HG02852 (cell line): ENCODE measurements around the gene PHF13.
"Not testable (repeated sequence)": the region's sequence is repeated elsewhere in the genome, so short reads cannot be mapped to it uniquely, and the experiment has no call there.

Experiments
- ATAC-seq: cut with Tn5 transposase; IDR thresholded peaks from one replicate; pipeline ENCODE4 v1.9.1; 2021; ENCODE audit warnings: mild to moderate bottlenecking, moderate library complexity; ENCODE audit not compliant: unreplicated experiment

PHF13 gene

GRCh38 chr1:6653436-6654290 is 40.1 kb downstream of the PHF13 start:
- no peak for ATAC-seq

DNA sequence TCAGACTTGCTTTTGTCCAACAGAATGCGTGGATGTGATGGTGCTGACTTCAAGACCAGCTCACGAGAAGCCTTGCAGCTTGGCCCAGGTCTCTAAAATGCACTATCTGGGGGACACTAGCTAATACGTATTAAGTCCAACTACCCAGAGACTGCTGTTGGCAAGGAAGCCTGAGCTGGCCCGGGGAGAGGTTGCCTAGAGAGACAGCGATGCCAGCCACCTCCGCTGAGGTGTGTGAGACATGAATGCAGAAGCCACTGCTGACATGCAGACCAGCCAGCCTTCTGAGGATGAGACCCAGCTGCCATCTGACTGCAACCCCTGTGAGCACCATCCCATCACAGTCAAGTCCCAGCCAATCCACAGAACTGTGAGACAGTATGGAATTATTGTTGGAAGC is 43.6 kb downstream of the PHF13 start:
- no peak for ATAC-seq

GRCh38 chr1:6658359-6659060 is 45.0 kb downstream of the PHF13 start:
- ATAC-seq, result no peak

GRCh38 chr1:6660415-6661049 is 47.0 kb downstream of the PHF13 start:
- no peak for ATAC-seq

DNA sequence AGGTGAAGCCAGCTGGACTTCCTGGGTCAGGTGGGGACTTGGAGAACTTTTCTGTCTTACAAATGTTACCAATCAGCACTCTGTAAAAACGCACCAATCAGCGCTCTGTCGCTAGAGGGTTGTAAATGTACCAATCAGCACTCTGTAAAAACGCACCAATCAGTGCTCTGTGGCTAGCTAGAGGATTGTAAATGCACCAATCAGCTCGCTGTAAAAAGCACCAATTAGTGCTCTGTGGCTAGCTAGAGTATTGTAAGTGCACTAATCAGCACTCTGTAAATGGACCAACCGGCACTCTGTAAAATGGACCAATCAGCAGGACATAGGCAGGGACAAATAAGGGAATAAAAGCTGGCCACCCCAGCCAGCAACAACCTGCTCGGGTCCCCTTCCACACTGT is 48.9 kb downstream of the PHF13 start:
- ATAC-seq, result not testable (repeated sequence)

DNA sequence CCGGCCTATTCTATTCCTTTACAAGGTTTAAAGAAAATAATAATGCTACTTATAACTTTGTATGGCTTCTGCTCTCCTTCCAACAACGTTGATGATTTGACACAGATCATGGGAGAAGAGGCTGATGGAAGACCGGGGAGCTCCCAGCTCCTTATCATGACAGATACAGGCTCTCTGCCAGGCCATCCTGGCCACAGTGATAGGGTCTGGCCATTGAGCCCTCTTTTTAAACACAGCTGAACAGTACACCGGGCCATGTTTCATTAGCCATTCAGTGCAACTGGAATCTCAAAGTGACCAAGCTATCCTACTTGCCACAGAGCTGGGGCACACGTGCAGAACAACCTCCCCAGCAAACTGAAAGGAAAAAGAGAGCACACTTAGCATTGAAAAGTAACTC is 53.2 kb downstream of the PHF13 start:
- ATAC-seq, result no peak

DNA sequence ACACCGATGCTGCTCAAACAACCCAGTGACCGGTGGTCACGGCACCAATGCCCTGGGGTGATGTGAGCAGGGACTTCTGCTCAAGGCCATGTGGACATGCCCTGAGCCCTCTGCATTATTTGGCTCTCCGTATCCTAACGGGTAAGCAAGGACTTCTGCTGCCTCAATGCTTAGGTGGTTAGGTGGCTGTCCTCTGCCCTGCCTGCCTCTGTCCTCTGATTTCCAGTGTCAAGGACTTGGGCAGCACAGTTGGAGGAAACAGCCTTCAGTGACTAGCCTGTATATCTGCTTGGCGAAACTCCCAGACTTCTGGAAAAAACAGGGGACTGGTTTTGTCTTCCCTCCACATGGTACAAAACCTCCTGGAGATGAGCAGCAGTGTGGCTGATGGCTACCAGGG is 53.6 kb downstream of the PHF13 start:
- no peak for ATAC-seq

DNA sequence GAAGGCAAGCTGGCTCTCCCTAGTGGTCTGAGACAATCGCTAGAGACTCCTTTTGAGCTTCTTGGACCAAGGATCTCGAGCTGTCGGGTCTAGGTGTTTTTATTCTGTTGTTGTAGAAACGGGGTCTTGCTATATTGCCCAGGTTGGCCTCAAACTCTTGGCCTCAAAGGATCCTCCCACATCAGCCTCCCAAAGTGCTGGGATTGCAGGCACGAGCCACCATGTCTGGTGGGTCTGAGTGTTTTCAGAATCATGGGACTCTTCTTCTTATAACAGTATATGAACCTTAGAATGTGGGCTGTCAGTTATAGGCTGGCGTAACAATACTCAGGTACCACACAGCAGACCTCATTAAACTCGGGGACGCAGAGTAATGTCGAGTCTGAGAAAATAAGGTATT is 55.0 kb downstream of the PHF13 start:
- no peak for ATAC-seq

GRCh38 chr1:6672558-6672957 is 59.0 kb downstream of the PHF13 start:
- ATAC-seq, result no peak
